ENCODE results near the gene UBR2.

- TF ChIP-seq CTCF (IDR thresholded peaks at IDR 0.05; ENCODE audit: borderline replicate concordance, extremely low read depth, low read length, poor library complexity, severe bottlenecking) (no peak), EZH2 (IDR thresholded peaks at IDR 0.05; ENCODE audit: borderline replicate concordance, low read depth, low read length, severe bottlenecking) (no peak)
These were observed 63.2 kb downstream of the UBR2 start for GRCh38 chr6:42627044-42627443.
